ENCODE results near the gene EMP1.
"Not testable (repeated sequence)": the region's sequence is repeated elsewhere in the genome, so short reads cannot be mapped to it uniquely, and the experiment has no call there.

The EMP1 gene

GRCh38 chr12:13267826-13268225, 71.3 kb downstream of the EMP1 start:
- DNase-seq, result not testable (repeated sequence)

GRCh38 chr12:13268581-13268980, 72.1 kb downstream of the EMP1 start:
- DNase-seq, result no peak
